MG63 (cell line): Measurements from ENCODE around the gene PAX5. TPM values are rescaled to one million over a fixed set of nuclear protein-coding genes. Genes with fewer than 3 reads are reported as not detected.

Experiments
- DNase-seq: peaks from one replicate; pipeline ENCODE4 v3.0.0-alpha.2; 2020
- H3K27me3 ChIP-seq: fragments of 250-450 bp; sonication (Bioruptor Pico); 2 replicates; pipeline ENCODE4 v1.5.1; 2020; ENCODE audit warnings: mild to moderate bottlenecking, moderate library complexity
- H3K36me3 ChIP-seq: fragments of 250-450 bp; sonication (Bioruptor Pico); 2 replicates; pipeline ENCODE4 v1.5.1; 2020; ENCODE audit warnings: mild to moderate bottlenecking, moderate library complexity
- H3K4me3 ChIP-seq: fragments of 250-450 bp; sonication (Bioruptor Pico); 2 replicates; pipeline ENCODE4 v1.5.1; 2020; ENCODE audit warnings: mild to moderate bottlenecking, moderate library complexity
- H3K9me3 ChIP-seq: fragments of 250-450 bp; sonication (Bioruptor Pico); 2 replicates; pipeline ENCODE4 v1.5.1; 2020; ENCODE audit warnings: mild to moderate bottlenecking, moderate library complexity
- total RNA-seq: library from RNA; depleted of rRNA; stranded (reverse); fragments of >200 nt; shearing (Covaris generic); gene quantifications from 2 replicates; pipeline ENCODE4 v1.2.3, GENCODE V29; 2014; ENCODE audit warnings: low replicate concordance

PAX5 gene
- total RNA-seq, 1 experiment from 2014 or later = not detected

GRCh38 chr9:36985061-36985768 is 48.9 kb downstream of the PAX5 start:
- no peaks in the 10 kb centered on the region for H3K36me3 ChIP-seq
- no peak overlapping the region for H3K4me3 ChIP-seq
- no peaks in the 10 kb centered on the region for H3K9me3 ChIP-seq
- H3K27me3 ChIP-seq = no peaks in the 10 kb centered on the region
- no peak for DNase-seq

- no peaks in the 10 kb centered on the region for H3K27me3 ChIP-seq
- no peak overlapping the region for H3K4me3 ChIP-seq
- no peaks in the 10 kb centered on the region for H3K9me3 ChIP-seq
- H3K36me3 ChIP-seq = no peaks in the 10 kb centered on the region
- DNase-seq = no peak
Observed at GRCh38 chr9:36980148-36980974, 53.7 kb downstream of the PAX5 start.

- H3K9me3 ChIP-seq = no peaks in the 10 kb centered on the region
- no peaks in the 10 kb centered on the region for H3K36me3 ChIP-seq
- H3K4me3 ChIP-seq = no peak overlapping the region
- H3K27me3 ChIP-seq = no peaks in the 10 kb centered on the region
- DNase-seq = peak; percentile 64
Observed at GRCh38 chr9:36976371-36977030, 57.6 kb downstream of the PAX5 start.

DNA sequence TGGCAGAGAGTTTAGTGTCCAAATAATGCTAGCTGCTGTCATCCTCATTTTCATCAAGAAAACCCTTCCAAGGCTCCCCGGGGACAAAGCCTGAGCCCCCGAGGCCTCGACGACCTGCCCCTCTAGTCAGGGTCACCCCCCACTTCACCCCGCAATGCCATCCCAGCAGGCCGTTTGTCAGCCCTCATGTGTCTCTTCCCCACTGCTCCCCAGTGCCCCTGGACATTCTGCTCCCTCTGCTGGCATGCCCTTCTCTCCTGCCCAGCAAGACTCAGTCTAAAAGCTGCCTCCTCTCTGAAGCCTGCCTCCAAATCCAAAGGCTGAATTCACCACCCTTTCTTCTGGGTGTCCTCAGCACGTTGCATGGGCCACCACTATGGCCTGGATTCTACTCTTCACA is 59.3 kb downstream of the PAX5 start:
- Histone ChIP-seq H3K36me3 (no peaks in the 10 kb centered on the region), H3K9me3 (no peaks in the 10 kb centered on the region), H3K4me3 (no peak overlapping the region), H3K27me3 (no peaks in the 10 kb centered on the region)
- no peak for DNase-seq

DNA sequence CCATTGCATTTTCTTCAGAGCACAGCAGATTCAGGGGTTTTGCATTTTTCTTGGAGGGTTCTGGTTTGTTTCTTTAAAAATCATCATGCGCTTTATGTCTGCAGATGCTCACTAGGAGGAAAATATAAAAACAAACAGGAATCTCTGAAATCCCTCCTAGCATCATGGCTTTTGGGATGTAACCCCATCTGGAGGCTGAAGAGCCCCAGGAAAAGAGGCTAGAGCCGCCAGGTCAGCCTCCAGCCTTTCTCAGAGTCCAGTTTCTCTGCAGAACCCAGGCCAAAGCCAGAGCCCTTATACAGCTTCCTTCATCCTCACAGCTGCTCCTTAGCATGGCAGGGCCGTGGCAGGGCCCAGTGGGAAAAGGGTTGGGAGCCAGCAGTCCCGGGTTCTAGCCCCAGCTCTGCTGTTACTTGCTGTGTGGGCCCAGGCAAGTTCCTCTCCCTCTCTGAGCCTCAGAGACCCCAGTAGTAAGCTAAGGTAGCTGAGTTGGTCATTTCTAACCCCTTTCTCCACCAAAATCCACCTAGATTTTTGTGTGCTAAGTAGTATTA is 62.1 kb downstream of the PAX5 start:
- Histone ChIP-seq H3K36me3 (no peaks in the 10 kb centered on the region), H3K9me3 (no peaks in the 10 kb centered on the region), H3K4me3 (no peak overlapping the region), H3K27me3 (no peaks in the 10 kb centered on the region)
- DNase-seq = no peak

DNA sequence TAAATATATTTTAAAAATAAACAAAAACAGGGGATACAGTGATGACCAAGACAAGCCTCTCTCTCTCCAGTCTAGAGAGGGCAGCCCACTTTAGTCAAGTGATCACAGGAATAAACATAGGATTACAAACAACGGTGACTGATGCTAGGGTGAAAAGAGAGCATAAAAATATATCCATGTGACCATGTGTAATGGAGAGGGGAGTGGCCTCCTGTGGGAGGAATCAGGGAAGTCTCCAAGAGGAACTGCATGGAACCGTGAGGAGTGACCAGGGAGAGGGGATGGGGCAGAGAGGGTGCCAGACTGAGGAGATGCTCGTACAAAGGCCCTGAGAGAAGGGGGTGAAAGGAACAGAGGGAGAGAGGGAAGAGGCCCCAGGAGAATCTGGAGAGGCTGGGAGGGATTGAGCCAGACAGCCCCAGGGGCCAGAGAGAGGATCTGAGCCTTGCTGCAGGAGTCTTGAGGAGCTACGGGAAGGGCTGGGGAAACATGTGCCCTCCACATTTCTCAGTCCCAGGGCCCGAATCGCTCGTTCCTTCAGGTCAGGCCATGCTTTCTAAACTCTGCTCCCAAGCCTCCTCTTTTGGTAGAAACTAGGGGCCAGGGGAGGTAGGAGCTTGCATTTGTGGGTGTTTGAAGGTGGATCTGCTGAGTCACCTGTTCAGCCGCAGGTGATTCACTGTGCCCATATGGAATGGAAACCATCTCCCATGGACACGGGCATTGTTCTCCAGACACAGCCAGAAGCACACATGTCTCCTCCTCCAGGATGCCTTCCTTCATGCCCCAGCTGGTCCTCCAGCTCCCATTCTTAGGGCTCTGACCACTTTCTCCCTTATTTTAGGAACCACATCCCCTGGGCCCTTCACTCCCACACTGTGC is 63.8 kb downstream of the PAX5 start:
- Histone ChIP-seq H3K9me3 (no peaks in the 10 kb centered on the region), H3K4me3 (no peak overlapping the region), H3K27me3 (no peaks in the 10 kb centered on the region), H3K36me3 (no peaks in the 10 kb centered on the region)
- DNase-seq = peak; percentile 28

DNA sequence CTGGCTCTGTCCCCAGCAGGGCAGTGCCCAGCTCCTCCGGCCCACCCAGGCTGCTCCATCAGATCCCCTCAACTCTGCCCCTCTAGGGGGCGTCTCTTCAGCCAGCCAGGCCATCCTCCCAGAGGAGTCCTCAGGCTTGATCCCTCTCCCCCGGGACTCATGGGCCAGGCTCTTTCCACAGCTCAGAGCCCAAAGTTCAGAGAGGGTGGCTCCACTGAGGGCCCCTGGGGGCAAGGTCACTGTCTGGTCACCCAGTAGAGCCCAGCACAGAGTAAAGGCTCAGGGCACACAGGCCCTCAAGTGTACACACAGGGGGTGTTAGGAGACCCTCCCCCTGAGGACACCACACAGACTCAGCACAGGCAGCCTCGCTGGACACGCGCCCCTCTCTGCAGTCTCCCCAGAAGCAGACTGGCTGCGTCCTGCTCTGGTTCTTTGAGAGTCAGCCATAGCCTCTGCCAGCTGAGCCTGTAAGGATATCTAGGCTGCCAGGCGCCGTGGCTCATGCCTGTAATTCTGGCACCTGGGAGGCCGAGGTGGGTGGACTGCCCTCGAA is 64.8 kb downstream of the PAX5 start:
- H3K36me3 ChIP-seq = no peaks in the 10 kb centered on the region
- no peaks in the 10 kb centered on the region for H3K9me3 ChIP-seq
- no peaks in the 10 kb centered on the region for H3K27me3 ChIP-seq
- DNase-seq = no peak
- H3K4me3 ChIP-seq = no peak overlapping the region

- Histone ChIP-seq H3K4me3 (no peak overlapping the region), H3K27me3 (no peaks in the 10 kb centered on the region), H3K36me3 (no peaks in the 10 kb centered on the region), H3K9me3 (no peaks in the 10 kb centered on the region)
- no peak for DNase-seq
Observed at GRCh38 chr9:36968574-36969215, 65.4 kb downstream of the PAX5 start.

DNA sequence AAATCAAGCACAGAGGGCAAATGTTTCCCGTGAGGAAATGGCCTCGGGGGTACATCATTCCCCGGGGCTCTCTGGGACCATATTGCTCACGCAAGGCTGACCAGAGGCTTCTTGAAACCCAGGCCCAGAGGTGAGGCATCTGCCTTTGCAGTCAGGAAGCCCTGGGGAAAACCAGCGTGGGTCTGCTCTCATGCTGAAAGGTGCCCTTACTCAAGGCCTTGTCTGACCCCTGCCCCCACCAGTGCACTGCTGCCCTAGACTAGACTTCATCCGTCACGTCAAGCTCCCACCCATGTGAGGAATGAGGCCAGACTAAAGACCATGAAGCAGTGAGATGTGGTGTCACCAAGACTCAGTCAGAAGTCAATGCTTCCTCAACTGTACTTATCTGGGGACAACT is 66.1 kb downstream of the PAX5 start:
- H3K36me3 ChIP-seq = no peaks in the 10 kb centered on the region
- H3K27me3 ChIP-seq = no peaks in the 10 kb centered on the region
- no peaks in the 10 kb centered on the region for H3K9me3 ChIP-seq
- no peak for DNase-seq
- no peak overlapping the region for H3K4me3 ChIP-seq

GRCh38 chr9:36966371-36967097 is 67.5 kb downstream of the PAX5 start:
- Histone ChIP-seq H3K9me3 (no peaks in the 10 kb centered on the region), H3K36me3 (no peaks in the 10 kb centered on the region), H3K4me3 (no peak overlapping the region), H3K27me3 (no peaks in the 10 kb centered on the region)
- no peak for DNase-seq

- no peak for DNase-seq
- Histone ChIP-seq H3K36me3 (no peaks in the 10 kb centered on the region), H3K4me3 (no peak overlapping the region), H3K27me3 (no peaks in the 10 kb centered on the region), H3K9me3 (no peaks in the 10 kb centered on the region)
Observed at GRCh38 chr9:36964791-36965190, 69.3 kb downstream of the PAX5 start.

DNA sequence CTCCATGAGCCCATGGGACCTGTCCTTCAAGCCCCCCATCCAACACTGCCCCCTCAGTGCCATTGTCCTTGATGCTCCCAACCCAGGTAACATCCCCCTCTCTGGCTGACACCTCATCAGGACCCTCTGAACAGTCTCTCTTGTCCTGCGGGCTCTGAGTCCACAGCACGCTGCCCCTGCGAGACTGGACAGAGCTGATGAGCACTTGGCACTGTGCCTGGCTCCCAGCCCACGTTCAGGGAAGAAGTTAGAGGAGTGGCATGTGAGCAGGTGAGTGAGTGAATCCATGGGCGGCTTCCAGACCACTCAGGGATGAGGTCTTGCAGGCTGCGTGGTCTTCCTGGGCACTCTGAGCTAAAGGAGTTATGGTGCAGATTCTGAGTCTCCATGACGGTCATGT is 70.7 kb downstream of the PAX5 start:
- Histone ChIP-seq H3K4me3 (no peak overlapping the region), H3K36me3 (no peaks in the 10 kb centered on the region), H3K9me3 (no peaks in the 10 kb centered on the region), H3K27me3 (no peaks in the 10 kb centered on the region)
- DNase-seq = no peak

- Histone ChIP-seq H3K27me3 (no peaks in the 10 kb centered on the region), H3K4me3 (no peak overlapping the region), H3K36me3 (no peaks in the 10 kb centered on the region), H3K9me3 (no peaks in the 10 kb centered on the region)
- no peak for DNase-seq
Observed at GRCh38 chr9:36962691-36963090, 71.4 kb downstream of the PAX5 start.

- no peak for DNase-seq
- no peaks in the 10 kb centered on the region for H3K27me3 ChIP-seq
- no peaks in the 10 kb centered on the region for H3K9me3 ChIP-seq
- no peaks in the 10 kb centered on the region for H3K36me3 ChIP-seq
- H3K4me3 ChIP-seq = no peak overlapping the region
Observed at GRCh38 chr9:36961561-36962325, 72.3 kb downstream of the PAX5 start.
